OCI-LY1 (cell line): ENCODE measurements around the gene GYS2.

Source experiments
- EZH2 ChIP-seq: fragments of 200-600 bp; sonication (generic), shearing (Covaris generic); IDR thresholded peaks from 2 replicates; pipeline ENCODE4 v1.8.0; 2017; ENCODE audit warnings: borderline replicate concordance, mixed run types, mild to moderate bottlenecking, antibody characterized with exemption, low read length, moderate library complexity, mixed read lengths
- TF ChIP-seq, protein P1 (sequence below): fragments of 200-600 bp; sonication (generic), shearing (Covaris generic); IDR thresholded peaks from 2 replicates; pipeline ENCODE4 v1.5.1; 2017; ENCODE audit warnings: mild to moderate bottlenecking, antibody characterized with exemption, low read length, moderate library complexity, mixed read lengths

DNA sequence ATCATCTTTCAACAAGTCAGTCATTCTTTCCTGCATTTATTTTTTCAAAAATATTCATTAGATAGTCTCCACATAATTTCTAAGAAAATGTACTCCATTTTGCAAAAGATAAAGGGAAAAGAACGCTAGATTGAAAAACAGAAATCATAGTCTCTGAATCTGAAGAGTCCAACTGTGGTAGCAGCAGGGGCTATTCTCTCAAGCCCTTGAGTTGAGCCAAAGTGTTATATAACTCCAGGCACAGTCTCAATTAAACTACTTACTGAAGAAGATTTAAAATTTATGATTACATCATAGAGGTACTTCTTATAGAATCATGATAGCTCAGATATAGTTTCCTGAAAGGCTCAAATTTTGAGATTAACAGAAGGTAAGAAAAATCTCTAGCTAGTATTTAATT is 47.2 kb upstream of the GYS2 start:
- TF ChIP-seq, protein P1, sequence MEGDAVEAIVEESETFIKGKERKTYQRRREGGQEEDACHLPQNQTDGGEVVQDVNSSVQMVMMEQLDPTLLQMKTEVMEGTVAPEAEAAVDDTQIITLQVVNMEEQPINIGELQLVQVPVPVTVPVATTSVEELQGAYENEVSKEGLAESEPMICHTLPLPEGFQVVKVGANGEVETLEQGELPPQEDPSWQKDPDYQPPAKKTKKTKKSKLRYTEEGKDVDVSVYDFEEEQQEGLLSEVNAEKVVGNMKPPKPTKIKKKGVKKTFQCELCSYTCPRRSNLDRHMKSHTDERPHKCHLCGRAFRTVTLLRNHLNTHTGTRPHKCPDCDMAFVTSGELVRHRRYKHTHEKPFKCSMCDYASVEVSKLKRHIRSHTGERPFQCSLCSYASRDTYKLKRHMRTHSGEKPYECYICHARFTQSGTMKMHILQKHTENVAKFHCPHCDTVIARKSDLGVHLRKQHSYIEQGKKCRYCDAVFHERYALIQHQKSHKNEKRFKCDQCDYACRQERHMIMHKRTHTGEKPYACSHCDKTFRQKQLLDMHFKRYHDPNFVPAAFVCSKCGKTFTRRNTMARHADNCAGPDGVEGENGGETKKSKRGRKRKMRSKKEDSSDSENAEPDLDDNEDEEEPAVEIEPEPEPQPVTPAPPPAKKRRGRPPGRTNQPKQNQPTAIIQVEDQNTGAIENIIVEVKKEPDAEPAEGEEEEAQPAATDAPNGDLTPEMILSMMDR = no peak
- TF ChIP-seq EZH2 = no peak
